Calu3 (cell line): ENCODE results near the gene NEK9. TPM values are rescaled to one million over a fixed set of nuclear protein-coding genes. Genes with fewer than 3 reads are reported as not detected.

ENCODE experiments used
- BruUV-seq: library from RNA; stranded (reverse); fragments of 400-500 nt; replicated peaks from 2 replicates; lab custom pipeline; 2021; lab: Mats Ljungman, UMichigan
- CTCF ChIA-PET: fragments of 300-600 bp; sonication (Branson Sonifier 250); formaldehyde crosslinking; loops from one replicate; lab custom pipeline; 2022; ENCODE audit warnings: antibody characterized with exemption; lab: Charles Lee
- DNase-seq: peaks from one replicate; pipeline ENCODE4 v3.0.0; 2022
- H3K27ac Mint-ChIP-seq: one replicate; pipeline ENCODE4 v1.8.0; 2022; ENCODE audit warnings: mixed read lengths; ENCODE audit not compliant: unreplicated experiment
- H3K27me3 Mint-ChIP-seq: one replicate; pipeline ENCODE4 v1.8.0; 2022; ENCODE audit warnings: mixed read lengths; ENCODE audit not compliant: unreplicated experiment
- H3K36me3 Mint-ChIP-seq: one replicate; pipeline ENCODE4 v1.8.0; 2022; ENCODE audit warnings: mild to moderate bottlenecking, moderate library complexity, mixed read lengths; ENCODE audit not compliant: insufficient read depth, unreplicated experiment
- H3K4me1 Mint-ChIP-seq: one replicate; pipeline ENCODE4 v1.8.0; 2022; ENCODE audit warnings: mild to moderate bottlenecking, low read depth, mixed read lengths; ENCODE audit not compliant: unreplicated experiment
- H3K4me3 Mint-ChIP-seq: one replicate; pipeline ENCODE4 v1.8.0; 2022; ENCODE audit warnings: mild to moderate bottlenecking, low read depth, moderate library complexity, mixed read lengths; ENCODE audit not compliant: unreplicated experiment
- H3K9me3 Mint-ChIP-seq: one replicate; pipeline ENCODE4 v1.8.0; 2022; ENCODE audit warnings: low read depth, mixed read lengths; ENCODE audit not compliant: unreplicated experiment
- CTCF ChIP-seq: fragments of 200-600 bp; IDR thresholded peaks from one replicate; pipeline ENCODE4 v1.8.0; 2022; ENCODE audit warnings: antibody characterized with exemption; ENCODE audit not compliant: unreplicated experiment
- intact Hi-C: fragments of 100-400 bp; cut with micrococcal nuclease; formaldehyde crosslinking; loops from one replicate; pipeline ENCODE4 v1.10.0; 2022; ENCODE audit not compliant: unreplicated experiment
- total RNA-seq: library from RNA; stranded (reverse); gene quantifications from 2 replicates; pipeline ENCODE4 v1.2.3, GENCODE V29; 2022

Gene NEK9
- total RNA-seq, 1 experiment from 2014 or later, result 63.4 TPM

- DNase-seq, result no peak
- H3K27ac Mint-ChIP-seq, result peak overlapping the region; percentile 98
- peaks cover 31% of the 10 kb centered on the region for H3K4me1 Mint-ChIP-seq
- no peaks in the 10 kb centered on the region for H3K9me3 Mint-ChIP-seq
- no peak for TF ChIP-seq CTCF
- no peaks in the 10 kb centered on the region for H3K27me3 Mint-ChIP-seq
- CTCF ChIA-PET, result interaction anchor here (1.0 kb wide), 1 partner anchor 85 kb away, joined by 7 read pairs; no protein-coding TSS in a partner anchor
- intact Hi-C loops, result no loop called here
- no TSS peak for BruUV-seq
- peak overlapping the region; percentile 97 for H3K4me3 Mint-ChIP-seq
- peaks cover 41% of the 10 kb centered on the region for H3K36me3 Mint-ChIP-seq
These were observed 47.2 kb upstream of the NEK9 start for GRCh38 chr14:75174066-75174465.

GRCh38 chr14:75170772-75171171 is 43.9 kb upstream of the NEK9 start:
- Mint-ChIP-seq H3K36me3 (peaks cover 34% of the 10 kb centered on the region), H3K4me3 (no peak overlapping the region), H3K27me3 (no peaks in the 10 kb centered on the region), H3K4me1 (peaks cover 41% of the 10 kb centered on the region), H3K27ac (peak overlapping the region; percentile 10), H3K9me3 (no peaks in the 10 kb centered on the region)
- CTCF ChIA-PET, result no interaction called here
- BruUV-seq, result no TSS peak
- TF ChIP-seq CTCF, result no peak
- DNase-seq, result no peak
- intact Hi-C loops, result no loop called here

- Mint-ChIP-seq H3K4me1 (peaks cover 34% of the 10 kb centered on the region), H3K27ac (no peak overlapping the region), H3K4me3 (no peak overlapping the region), H3K36me3 (peaks cover 16% of the 10 kb centered on the region), H3K27me3 (no peaks in the 10 kb centered on the region), H3K9me3 (no peaks in the 10 kb centered on the region)
- CTCF ChIA-PET, result no interaction called here
- no peak for DNase-seq
- intact Hi-C loops, result no loop called here
- BruUV-seq, result no TSS peak
- TF ChIP-seq CTCF, result no peak
These were observed 41.9 kb upstream of the NEK9 start for GRCh38 chr14:75168586-75169335.

- CTCF ChIA-PET, result interaction anchor here (0.7 kb wide), 2 partner anchors 128 to 1705 kb away, joined by 3 to 4 read pairs; no protein-coding TSS in a partner anchor
- TF ChIP-seq CTCF, result no peak
- intact Hi-C loops, result no loop called here
- BruUV-seq, result no TSS peak
- Mint-ChIP-seq H3K27me3 (no peaks in the 10 kb centered on the region), H3K4me1 (peaks cover 32% of the 10 kb centered on the region), H3K4me3 (no peak overlapping the region), H3K36me3 (peaks cover 16% of the 10 kb centered on the region), H3K9me3 (no peaks in the 10 kb centered on the region), H3K27ac (no peak overlapping the region)
- no peak for DNase-seq
These were observed 40.5 kb upstream of the NEK9 start for GRCh38 chr14:75167325-75167724.
